GM18868 (cell line): ENCODE data around the gene FBXW4.

Experiments used
- ATAC-seq: cut with Tn5 transposase; IDR thresholded peaks from one replicate; pipeline ENCODE4 v1.9.1; 2021; ENCODE audit warnings: mild to moderate bottlenecking, moderate library complexity; ENCODE audit not compliant: unreplicated experiment

FBXW4 gene

DNA sequence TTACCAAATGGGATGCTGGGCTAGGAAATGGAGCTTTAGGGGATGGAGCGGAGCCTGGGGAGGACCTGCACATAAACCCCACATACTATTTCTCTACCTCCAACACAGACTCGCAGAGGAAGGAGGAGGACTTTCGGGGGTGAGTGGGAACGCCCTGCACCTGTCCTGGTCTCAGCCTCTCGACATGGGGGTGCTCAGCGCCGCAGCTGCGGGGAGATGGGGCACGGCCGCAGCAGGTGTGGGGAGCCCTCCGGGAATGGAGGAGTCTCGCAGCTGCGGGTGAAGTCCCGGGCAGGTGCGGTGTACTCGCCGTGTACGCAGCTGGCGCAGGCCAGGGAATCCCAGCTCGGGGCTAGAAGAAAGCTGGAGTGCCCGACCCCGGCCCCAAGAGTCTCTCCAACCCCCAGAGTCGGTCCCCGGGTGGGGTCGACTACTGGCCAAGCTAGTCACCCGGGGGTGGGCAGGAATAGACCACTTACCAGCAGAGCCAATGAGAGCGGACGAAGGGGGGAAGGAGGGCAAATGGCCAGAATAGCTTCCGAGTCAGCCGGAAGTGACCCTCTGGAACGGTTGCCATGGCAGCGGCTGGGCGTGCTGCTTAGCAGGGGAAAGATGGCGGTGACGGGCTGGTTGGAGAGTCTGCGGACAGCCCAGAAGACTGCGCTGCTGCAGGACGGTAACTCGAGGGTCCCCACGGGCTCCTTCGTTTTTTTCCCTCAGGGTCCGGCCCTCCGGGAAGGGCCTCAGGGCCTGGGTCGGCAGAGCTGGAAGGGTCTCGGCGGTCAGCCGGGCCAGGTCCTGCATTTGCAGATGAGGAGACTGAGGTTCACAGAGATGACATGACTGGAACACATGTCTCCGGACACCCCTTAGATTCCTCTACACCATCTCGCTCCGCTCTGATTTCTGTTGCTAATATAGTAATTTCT lies 107.0 kb downstream of the FBXW4 start, which contains the start of the genes DPCD and POLL:
Gene DPCD, plus strand, starts transcription at position 597 of the 929 bp plus-strand sequence. Its CDS starts 16 bp downstream, at position 613.
Gene POLL, minus strand, starts transcription at position 533 of the 929 bp plus-strand sequence. CDS start 897 bp downstream, outside the sequence.
- ATAC-seq, result peak; percentile 98

DNA sequence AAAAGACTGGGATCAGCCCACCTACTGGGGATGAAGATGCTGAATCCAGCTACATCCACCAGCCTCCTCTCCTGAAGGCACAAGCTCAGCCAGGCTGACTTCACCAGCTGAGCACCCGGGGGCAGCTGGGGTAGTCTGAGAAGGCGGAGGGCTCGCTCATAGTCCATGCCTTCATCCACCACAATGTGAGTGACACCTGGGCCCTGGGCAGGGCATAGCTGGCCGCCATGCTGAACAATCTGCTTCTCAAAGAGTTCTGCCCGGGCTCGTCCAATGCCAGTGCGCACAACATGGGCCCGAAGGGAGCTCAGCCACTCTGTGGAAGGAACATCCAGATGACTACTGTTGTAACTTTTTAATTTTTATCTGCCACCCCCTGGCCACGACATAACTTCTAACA lies 109.1 kb downstream of the FBXW4 start:
- ATAC-seq, result no peak

DNA sequence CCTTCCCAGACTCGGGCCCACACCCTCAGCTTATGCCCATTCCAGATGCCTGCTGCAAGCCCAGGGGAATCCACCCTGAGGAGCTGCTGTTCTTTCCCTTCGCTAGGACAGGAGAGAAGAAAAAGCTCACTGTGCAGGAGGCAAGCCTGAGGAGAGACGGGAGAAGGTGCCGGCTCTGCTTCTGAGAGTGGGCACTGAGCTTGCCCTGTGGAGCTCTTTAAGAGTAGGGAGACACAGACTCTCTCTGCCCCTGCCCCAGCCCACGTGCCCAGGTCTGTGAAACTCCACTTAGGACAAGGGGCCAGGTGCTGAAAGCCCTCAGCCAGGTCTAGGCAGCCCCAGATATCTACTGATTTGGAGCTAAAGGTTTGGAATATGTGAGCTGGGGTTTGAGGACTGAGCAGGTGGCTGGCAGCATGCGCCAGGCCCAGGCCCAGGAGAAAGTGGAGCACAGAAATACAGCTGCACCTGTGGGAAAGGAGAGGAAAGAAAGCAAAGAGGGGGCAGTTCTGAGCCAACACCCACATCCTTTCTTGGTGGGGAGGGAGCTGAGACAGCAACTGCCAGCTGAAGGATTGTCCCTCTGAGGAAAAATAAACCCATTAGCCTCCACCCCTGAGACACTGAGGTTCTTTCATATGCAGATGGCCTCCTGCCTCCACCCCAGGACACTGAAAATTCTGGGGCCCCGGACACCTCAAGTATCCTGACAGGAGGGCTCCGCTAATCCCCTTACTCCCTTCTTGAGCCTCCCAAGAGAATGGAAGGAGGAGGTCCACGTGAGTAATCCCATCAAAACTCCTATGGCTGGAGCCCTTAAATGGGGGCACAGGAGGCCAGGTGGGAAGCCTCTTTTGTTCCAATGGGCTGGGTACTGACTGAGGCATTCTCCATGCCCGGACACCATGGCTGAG lies 114.2 kb downstream of the FBXW4 start:
- no peak for ATAC-seq

DNA sequence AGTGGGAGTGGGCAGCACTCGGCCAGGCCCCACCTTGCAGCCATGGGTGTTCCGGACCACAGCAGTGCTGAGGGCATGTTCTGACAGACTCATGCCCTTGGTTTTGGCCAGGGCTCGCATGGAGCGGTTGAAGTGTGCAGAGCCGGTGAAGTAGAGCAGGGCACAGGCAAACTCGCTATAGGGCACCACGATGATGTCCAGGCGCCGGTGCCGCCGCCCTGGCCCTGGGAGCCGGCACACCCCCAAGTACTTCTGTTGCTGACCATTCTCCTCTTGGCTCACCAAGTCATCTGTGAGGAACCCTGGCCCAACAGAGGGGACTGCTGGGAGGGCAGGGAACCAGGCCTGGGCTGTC lies 115.5 kb downstream of the FBXW4 start:
- no peak for ATAC-seq

DNA sequence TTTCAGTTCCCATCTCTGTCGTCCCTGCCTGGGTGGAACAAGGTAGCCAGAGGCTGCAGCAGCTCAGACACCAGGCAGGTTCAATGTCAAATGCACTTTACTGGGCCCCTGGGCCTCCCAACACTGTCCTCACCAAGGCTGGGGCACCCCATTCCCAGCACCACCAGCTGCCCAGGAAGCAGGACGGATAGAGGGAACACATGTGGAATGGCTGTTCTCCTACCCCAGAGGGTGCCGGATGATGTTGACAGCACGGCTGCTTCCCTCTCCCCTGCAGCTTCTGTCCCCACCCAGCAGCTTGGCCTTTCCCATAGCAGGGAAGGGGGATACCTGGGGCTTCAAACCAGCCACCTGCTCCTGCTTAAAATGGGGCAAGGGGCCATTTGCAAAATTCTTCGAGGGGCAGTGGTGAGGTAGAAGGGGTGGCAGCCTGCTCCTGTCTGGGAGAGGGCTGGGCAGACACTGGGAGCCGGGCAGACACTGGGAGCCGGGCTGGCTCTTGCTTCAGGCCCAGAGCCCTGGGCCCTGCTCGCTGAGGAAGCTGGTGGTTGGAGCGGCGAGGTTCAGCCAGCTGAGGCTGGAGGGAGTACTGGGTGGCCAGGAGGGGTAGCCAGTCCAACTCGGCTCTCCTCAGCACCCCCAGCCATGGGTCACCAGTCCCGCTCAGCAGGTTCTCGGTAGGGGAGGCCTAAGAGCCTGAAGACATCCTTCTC lies 116.0 kb downstream of the FBXW4 start:
- ATAC-seq, result no peak

DNA sequence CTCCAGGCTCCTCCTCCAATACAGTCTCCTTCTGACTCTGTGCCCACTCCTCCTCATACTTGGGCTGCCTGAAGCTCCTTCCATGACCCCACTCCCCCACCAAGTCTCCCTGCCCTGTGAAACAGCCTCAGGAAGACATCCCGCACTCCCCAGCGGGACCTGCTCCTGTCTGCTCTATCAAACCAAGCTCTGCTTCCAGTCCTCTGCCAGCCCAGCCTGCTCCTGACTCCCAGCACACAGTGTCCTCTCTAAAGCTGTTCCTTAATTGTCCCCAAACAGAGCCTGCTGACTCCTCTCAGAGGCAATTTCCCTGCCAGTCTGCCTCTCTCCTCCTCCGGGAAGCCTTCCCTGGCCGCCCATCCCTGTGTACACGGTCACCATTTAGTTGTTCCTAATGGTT lies 116.8 kb downstream of the FBXW4 start:
- ATAC-seq, result no peak

DNA sequence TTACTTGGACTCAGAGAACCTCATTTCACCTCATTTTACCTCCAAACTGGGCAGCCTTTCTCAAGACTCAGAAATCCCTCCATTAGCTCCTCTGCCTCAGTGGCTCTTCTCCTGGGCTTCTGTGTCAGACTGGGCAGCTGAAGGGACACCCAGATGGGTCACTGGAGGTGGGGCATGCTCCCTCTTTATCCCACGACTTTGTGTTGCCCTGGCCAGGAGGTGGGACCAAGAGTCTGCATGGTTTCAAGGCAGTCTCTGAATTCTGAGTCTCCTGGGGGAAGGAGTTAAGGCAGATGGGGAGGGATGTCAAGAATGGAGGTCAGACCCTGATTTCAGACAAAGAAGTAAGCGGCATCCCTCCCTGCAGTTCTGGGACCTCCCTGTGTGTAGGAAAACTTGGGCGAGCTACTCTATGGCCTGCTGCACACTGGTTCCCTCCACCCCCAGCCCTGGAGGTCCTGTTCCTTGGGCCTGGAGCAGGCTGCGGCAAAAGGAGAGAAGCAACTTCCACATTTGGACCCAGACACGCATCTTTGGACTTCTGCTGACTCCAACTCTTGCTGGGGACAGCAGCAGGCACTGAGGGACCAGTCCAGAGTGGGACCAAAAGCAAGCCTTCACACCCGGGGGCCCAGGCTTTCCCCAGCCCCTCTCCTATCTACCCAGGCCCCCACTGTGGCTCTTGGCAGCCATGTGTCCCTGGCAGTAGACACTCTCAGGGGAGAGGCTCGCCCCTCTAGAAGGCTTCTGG lies 117.7 kb downstream of the FBXW4 start:
- ATAC-seq, result no peak

DNA sequence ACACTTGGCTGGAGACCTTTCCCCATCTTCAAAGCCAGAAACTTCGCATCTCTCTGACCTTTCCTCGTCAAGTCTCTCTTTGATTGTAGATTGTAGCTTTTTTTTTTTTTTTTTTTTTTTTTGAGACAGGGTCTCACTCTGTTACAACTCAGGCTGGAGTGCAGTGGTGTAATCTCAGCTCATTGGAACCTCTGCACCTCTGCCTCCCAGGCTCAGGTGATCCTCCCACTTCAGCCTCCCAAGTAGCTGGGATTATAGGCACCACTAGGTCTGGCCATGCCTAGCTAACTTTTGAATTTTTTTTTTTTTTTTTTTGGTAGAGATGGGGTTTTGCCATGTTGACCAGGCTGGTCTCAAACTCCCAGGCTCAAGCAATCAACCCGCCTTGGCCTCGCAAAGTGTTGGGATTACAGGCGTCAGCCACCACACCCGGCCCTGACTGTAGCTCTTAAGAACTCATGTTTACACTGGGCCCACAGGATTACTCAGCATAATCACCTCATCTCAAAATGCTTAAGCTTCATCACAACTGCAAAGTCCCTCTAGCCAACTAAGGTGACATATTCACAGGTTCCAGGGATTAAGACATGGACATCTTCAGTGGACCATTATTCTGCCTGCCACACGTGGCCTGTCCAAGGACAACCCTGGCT lies 118.6 kb downstream of the FBXW4 start:
- ATAC-seq, result no peak

DNA sequence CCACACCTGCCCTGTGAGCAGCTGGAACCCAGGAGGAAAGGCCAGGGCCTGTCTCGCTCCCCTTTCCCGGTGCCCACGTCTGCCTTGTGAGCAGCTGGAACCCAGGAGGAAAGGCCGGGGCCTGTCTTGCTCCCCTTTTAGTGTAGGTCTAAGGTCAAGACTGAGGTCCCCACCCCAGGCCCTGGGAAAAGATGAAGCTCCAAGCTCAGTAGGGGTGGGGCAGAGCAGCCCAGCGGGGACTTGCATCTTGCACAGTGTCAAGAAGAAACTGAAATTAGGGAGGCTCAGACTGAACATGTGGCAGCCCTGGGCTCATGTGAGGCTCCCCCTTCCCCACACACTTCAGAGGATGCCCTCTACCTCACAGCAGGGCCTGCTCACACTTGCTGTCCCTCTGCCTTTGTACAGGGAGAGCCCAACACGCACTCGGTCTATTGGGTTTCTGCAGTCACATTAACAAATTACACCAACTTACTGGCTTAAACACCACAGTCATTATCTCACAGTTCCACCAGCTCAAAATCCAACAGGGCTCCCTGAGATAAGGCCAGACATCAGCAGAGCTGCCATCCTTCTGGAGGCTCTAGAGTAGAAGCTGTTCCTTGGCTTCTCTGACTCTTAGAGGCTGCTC lies 119.3 kb downstream of the FBXW4 start:
- ATAC-seq, result no peak

DNA sequence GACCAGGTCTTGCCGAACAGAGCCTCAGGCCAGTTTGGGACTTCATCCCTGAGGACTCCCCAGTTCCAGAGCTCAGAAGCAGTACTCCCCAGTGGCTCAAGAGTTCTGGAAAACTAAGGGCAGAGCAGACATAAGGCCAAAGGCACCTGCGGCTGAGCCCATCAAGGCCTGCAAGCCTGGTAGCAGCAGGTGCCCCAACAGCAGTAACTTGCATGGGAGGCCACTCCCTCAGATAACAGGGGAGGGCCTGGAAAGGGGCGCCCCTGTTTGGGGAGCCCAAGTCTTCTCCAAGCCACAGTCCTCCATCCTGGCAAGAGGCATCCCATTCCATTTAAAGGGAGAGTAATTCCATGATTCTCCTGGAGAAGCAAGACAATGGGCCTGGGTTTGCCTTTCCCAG lies 119.9 kb downstream of the FBXW4 start:
- ATAC-seq, result no peak

DNA sequence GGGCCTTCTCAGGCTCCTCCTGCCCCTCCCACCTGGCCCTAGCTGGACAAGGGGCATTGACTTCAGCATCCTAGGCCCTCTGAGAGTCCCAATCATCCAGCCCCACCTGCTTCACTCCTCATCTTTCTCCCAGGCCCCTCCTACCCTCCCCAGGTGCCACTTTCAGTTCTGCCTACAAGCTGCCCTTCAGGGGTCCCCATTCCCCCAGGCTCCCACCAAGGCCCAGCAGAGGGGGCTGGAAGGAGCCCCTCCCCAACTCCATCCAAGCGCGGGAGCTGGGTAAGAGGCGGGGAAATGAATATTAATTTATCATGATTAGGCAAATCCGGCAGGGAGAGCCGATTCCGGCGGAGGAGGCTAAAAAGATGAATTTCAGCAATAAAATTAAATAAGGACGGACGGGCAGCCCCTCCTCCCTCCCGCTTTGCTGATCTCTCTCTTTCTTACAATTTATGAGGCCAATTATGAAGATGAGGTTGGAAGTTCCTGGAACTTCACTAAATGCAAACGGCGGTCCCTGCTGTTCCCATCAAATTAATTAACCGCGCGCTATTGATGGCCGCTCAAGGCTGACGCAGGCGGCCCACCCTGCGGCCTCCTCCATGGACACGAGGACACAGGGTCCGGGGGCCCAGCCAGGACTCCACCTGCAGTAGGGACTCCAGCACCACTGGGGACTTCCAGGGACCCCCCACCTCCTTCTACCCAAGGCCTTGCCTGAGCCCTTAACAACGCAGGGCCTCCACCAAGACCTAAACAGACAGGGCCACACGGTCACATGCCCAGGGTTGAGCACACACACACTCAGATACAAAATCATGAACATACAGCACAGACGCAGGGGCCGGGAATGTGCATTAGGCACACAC lies 120.9 kb downstream of the FBXW4 start:
- no peak for ATAC-seq

DNA sequence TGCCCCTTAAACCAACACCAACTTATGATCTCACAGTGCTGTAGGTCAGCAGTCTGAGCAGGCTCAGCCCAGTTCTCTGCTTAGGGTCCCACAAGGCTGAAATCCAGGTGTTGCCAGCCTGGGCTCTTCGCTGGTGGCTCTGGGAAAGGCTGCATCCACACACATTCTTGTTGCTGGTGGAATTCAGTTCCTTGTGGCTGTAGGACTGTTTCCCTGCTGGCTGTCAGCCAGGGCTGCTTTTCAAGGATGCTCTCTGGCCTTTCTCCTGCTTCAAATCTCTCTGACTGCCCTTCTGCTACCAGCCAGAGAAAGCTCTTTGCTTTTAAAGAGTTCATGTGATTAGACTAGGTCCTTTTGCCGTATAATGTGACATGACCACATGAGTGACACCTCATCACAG lies 122.2 kb downstream of the FBXW4 start:
- no peak for ATAC-seq

DNA sequence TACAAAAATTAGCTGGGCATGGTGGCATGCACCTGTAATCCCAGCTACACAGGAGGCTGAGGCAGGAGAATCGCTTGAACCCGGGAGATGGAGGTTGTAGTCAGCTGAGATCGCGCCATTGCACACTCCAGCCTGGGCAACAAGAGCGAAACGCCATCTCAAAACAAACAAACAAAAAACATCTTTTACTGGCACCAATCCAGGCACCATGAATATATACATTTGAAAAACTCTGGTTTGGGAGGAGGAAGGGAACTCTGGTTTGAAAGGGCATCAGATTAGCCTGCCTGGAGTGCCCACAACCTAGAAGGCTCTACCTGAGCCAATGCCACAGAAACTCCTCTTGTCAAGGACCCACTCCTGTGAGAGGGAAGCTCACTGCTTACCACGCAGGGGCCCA lies 122.8 kb downstream of the FBXW4 start:
- ATAC-seq, result no peak

DNA sequence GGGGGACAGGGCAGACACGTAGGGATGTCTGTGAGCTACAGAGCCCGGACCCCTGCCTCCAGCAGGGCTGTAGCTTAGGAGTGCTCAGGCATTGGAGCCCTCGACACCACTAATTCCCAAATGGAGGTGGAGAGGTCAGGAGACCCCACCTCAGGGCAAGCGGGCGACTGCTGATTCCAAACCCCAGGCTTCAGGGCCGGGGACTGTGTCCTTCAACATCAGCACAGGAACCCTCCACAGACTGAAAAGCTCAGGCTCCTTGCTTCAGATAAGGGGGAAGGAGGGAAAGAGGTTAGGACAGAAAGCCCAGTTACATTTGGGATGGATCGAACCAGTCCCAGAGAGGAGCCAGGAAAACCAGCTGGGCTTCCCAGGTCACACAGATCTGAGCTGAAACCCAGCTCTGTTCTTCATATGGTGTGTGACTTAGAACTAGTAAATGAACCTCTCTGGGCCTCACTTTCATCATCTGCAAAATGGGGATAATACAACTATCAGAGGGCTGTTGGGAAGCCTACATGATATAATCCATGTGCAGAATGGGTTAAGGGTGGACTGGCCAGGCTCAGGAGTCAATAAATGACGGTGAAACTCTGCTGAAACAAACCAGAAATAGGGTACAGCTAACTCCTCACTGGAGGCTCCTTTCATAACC lies 123.6 kb downstream of the FBXW4 start:
- no peak for ATAC-seq

DNA sequence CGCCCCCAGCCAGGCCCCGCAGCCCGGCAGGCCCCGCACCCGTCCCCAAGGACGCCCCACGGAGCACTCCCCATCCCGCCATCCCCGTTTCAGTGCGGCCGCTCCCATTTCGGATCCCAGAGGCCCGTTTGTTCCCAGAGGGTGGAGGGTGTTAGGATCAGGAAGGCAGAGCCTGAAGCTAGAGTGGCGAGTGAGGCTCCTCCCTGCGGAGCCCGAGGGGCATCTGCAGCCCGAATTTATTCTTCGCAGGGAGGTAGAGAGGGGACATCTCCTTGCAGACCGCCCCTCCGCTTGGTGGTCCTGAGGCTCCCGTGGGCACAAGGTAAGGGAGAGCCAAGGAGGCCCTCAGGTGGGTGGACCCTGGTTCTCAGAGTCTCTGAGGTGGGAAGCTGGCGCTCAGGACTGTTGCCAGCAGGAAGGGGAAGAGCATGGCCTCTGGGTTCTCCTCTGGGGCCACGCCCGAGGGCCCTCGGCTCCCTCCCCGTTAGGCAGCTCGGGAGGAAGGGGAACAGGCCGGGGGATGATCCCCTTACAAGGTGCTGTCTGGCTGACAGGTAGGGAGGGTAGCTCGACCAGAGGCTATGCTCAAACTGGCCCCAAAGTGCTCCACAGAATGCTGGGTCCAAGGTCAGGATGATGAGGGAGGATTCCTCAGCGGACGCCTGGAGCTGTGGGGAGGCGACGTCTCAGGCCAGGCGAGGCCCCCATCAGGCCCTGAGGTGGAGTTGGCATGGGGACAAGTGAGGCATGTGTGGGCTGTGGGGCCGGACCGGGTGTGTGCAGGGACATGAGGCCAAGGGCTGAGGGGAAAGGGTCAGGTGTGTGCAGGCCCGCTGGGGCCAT lies 124.3 kb downstream of the FBXW4 start:
- ATAC-seq, result no peak

DNA sequence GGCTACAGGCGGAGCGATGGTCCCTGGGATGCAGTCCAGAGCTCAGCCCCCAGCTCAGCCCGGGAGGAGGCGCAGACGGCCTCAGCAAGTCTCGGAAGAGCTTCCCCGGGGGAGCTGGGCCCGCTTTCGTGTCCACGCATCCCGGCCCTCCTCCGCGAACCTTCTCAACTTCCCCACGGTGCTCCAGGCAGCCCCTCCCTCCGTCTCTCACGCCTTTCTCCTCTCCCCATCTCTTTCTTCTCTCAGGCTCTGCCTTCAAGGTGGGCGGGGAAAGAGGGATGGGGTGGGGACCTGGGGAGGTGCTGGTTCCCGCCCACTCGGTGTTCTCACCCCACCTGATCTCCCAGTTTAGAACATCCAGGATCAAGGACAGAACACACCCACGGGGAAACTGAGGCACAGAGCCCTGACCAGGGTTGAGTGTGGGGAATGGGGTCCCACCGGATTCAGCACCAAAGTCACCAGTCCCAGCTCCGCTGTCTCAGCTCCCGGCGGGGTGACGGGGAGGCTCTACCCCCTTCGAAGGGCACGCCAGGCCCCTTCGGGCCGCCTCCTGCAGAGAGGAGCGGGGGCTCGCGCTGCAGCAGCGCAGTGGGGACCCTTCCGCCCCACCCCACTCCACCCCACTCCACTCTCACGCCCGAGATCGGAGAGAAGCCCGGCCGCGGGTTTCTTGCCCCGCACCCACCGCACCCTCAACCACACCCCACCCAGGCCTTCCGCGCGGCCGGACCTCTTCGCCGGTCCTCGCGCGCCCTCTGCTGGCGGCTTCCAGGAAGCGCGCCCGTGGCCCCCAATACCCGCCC lies 125.1 kb downstream of the FBXW4 start:
- peak; percentile 68 for ATAC-seq
